Fibroblast of lung (primary cell): ENCODE data around the gene KCNMA1. TPM values are rescaled to one million over a fixed set of nuclear protein-coding genes. Genes with fewer than 3 reads are reported as not detected.

Experiments used
- DNase-seq, 2 donors: peaks; one replicate each; pipeline versions ENCODE4 v3.0.0 to v3.0.0-alpha.2; 2010; ENCODE audit warnings: low read depth in 2 of 2
- H2AFZ ChIP-seq: 2 replicates; pipeline ENCODE4 v1.5.1; 2012; ENCODE audit warnings: low read length, control low read depth, inconsistent platforms
- H3K27ac ChIP-seq: 2 replicates; pipeline ENCODE4 v1.5.1; 2011; ENCODE audit warnings: low read length, control low read depth; ENCODE audit not compliant: insufficient read depth
- H3K27me3 ChIP-seq: 2 replicates; pipeline ENCODE4 v1.5.1; 2011; ENCODE audit warnings: mild to moderate bottlenecking, low read length; ENCODE audit not compliant: control insufficient read depth, insufficient read depth
- H3K36me3 ChIP-seq: 2 replicates; pipeline ENCODE4 v1.5.1; 2011; ENCODE audit warnings: low read length; ENCODE audit not compliant: control insufficient read depth, insufficient read depth
- H3K4me1 ChIP-seq: 2 replicates; pipeline ENCODE4 v1.5.1; 2011; ENCODE audit warnings: low read length; ENCODE audit not compliant: control insufficient read depth, insufficient read depth; ENCODE audit errors: extremely low read depth
- H3K4me2 ChIP-seq: 2 replicates; pipeline ENCODE4 v1.5.1; 2011; ENCODE audit warnings: low read length, control low read depth; ENCODE audit not compliant: insufficient read depth; ENCODE audit errors: extremely low read depth
- H3K4me3 ChIP-seq, 4 experiments: fragments of 200-600 bp in 1 of 4; sonication (generic) in 1 of 4; replicated peaks in 1 of 4; 2 replicates each; pipeline ENCODE4 v1.5.1; 2011 to 2016; ENCODE audit warnings: low read length in 4 of 4, low read depth in 3 of 4, mild to moderate bottlenecking in 3 of 4, control low read depth in 2 of 4, inconsistent platforms in 1 of 4, mixed read lengths in 1 of 4; ENCODE audit not compliant: insufficient read depth in 1 of 4; ENCODE audit errors: control extremely low read depth in 1 of 4
- H3K79me2 ChIP-seq: 2 replicates; pipeline ENCODE4 v1.5.1; 2012; ENCODE audit warnings: mild to moderate bottlenecking, low read length, inconsistent platforms; ENCODE audit not compliant: control insufficient read depth, insufficient read depth
- H3K9ac ChIP-seq: 2 replicates; pipeline ENCODE4 v1.5.1; 2011; ENCODE audit warnings: mild to moderate bottlenecking, low read length, control low read depth; ENCODE audit not compliant: insufficient read depth
- H3K9me3 ChIP-seq: 2 replicates; pipeline ENCODE4 v1.5.1; 2012; ENCODE audit warnings: low read depth, low read length; ENCODE audit not compliant: control insufficient read depth, insufficient read depth
- H4K20me1 ChIP-seq: 2 replicates; pipeline ENCODE4 v1.5.1; 2011; ENCODE audit warnings: low read length; ENCODE audit not compliant: control insufficient read depth, insufficient read depth; ENCODE audit errors: extremely low read depth
- CTCF ChIP-seq, 2 donors: IDR thresholded peaks in 1 of 2; conservative IDR thresholded peaks in 1 of 2; 1 replicate in 1 of 2; 2 replicates in 1 of 2; pipeline ENCODE4 v1.5.1; 2011 to 2012; ENCODE audit warnings: low read length in 2 of 2, control low read depth in 1 of 2, inconsistent platforms in 1 of 2, low read depth in 1 of 2, mild to moderate bottlenecking in 1 of 2
- EZH2 ChIP-seq: IDR thresholded peaks from 2 replicates; pipeline ENCODE4 v1.5.1; 2012; ENCODE audit warnings: low read length, control low read depth, mild to moderate bottlenecking; ENCODE audit errors: missing control alignments
- polyA plus RNA-seq, 2 donors: library from polyadenylated mRNA; depleted of rRNA in 1 of 2; stranded (reverse) in 1 of 2; unstranded in 1 of 2; fragments of >200 nt; gene quantifications; 2 replicates each; pipeline ENCODE4 v1.2.1, GENCODE V29; 2011 to 2012; ENCODE audit warnings: missing spikeins in 1 of 2
- total RNA-seq: library from RNA; depleted of rRNA; stranded (reverse); fragments of >200 nt; gene quantifications from 2 replicates; pipeline ENCODE4 v1.2.1, GENCODE V29; 2014

KCNMA1 gene
- total and polyA plus RNA-seq, 2 donors (not counting 1 experiment from before 2014, with no cell fraction given) = 31.0 to 138 TPM

GRCh38 chr10:77333610-77334340 lies 303.8 kb downstream of the KCNMA1 start:
- TF ChIP-seq EZH2 (no peak), CTCF (conservative IDR thresholded peaks at IDR 0.05 in 1 of 2, IDR thresholded peaks at IDR 0.05 in 1 of 2; ENCODE audit: low read depth in 1 of 2, low read length in 2 of 2) (no peak)
- H3K4me2 ChIP-seq = no peak overlapping the region
- peak; percentile 27 to 70 for DNase-seq

GRCh38 chr10:77332256-77332655 lies 305.4 kb downstream of the KCNMA1 start:
- H3K4me1 ChIP-seq = peaks cover 3% of the 10 kb centered on the region
- no peak overlapping the region for H3K27ac ChIP-seq
- H3K27me3 ChIP-seq = no peaks in the 10 kb centered on the region
- H2AFZ ChIP-seq = no peak overlapping the region
- no peak overlapping the region for H3K4me2 ChIP-seq
- H3K36me3 ChIP-seq = no peaks in the 10 kb centered on the region
- H3K9ac ChIP-seq = no peak overlapping the region
- TF ChIP-seq EZH2 (no peak), CTCF (conservative IDR thresholded peaks at IDR 0.05 in 1 of 2, IDR thresholded peaks at IDR 0.05 in 1 of 2; ENCODE audit: low read depth in 1 of 2, low read length in 2 of 2) (no peak)
- no peak overlapping the region for H3K4me3 ChIP-seq
- H3K79me2 ChIP-seq = no peaks in the 10 kb centered on the region
- H3K9me3 ChIP-seq = no peaks in the 10 kb centered on the region
- DNase-seq = no peak
- H4K20me1 ChIP-seq = no peaks in the 10 kb centered on the region

More at GRCh38 chr10:77333610-77334340, 303.8 kb downstream of the KCNMA1 start:
- Histone ChIP-seq H3K27me3 (no peaks in the 10 kb centered on the region), H3K27ac (no peak overlapping the region), H3K36me3 (no peaks in the 10 kb centered on the region), H3K4me3 (no peak overlapping the region), H3K9ac (no peak overlapping the region), H2AFZ (no peak overlapping the region), H3K79me2 (no peaks in the 10 kb centered on the region), H3K4me1 (peaks cover 3% of the 10 kb centered on the region), H3K9me3 (no peaks in the 10 kb centered on the region), H4K20me1 (no peaks in the 10 kb centered on the region)

DNA sequence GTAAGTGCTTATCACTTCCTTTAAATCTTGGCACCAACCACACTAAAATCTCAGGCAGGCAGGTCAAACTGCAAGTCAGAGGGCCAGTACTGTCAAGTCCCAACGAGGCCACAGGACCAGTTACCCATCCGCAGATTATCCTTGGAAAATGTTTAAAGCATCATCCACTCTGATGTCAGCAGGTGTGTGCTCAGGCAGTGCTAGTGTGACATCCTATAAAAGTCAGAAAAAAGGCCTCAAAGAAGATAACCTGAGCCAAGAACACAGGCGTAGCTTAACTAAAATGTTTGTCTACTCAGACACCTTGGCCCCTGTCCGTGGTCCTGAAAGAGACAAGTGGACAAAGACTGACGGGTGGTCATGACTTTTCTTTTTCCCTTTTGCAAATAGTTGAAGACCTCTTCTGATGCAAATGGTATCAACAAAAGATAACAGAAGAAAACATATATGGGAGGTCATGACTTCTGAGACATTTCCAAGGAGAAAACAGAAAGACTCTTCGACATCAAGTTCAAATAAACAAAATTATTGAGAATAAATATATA lies 309.3 kb downstream of the KCNMA1 start:
- H3K4me1 ChIP-seq = peaks cover 3% of the 10 kb centered on the region
- no peak overlapping the region for H2AFZ ChIP-seq
- no peaks in the 10 kb centered on the region for H3K79me2 ChIP-seq
- H3K4me3 ChIP-seq = no peak overlapping the region
- TF ChIP-seq CTCF (conservative IDR thresholded peaks at IDR 0.05 in 1 of 2, IDR thresholded peaks at IDR 0.05 in 1 of 2; ENCODE audit: low read depth in 1 of 2, low read length in 2 of 2) (no peak), EZH2 (no peak)
- no peaks in the 10 kb centered on the region for H3K27me3 ChIP-seq
- no peak overlapping the region for H3K4me2 ChIP-seq
- no peak overlapping the region for H3K27ac ChIP-seq
- no peak overlapping the region for H3K9ac ChIP-seq
- no peaks in the 10 kb centered on the region for H3K36me3 ChIP-seq
- DNase-seq = peak; percentile 33 to 49
- H4K20me1 ChIP-seq = no peaks in the 10 kb centered on the region
- H3K9me3 ChIP-seq = no peaks in the 10 kb centered on the region
